Right ventricle myocardium inferior (tissue), 1 donor: Measurements from ENCODE around the gene NRL. TPM values are rescaled to one million over a fixed set of nuclear protein-coding genes. Genes with fewer than 3 reads are reported as not detected.
A peak's percentile ranks its signal among the peaks of the same experiment; 100 is the strongest.
"Not testable (repeated sequence)": the region's sequence is repeated elsewhere in the genome, so short reads cannot be mapped to it uniquely, and the experiment has no call there.

ENCODE experiments used
- ATAC-seq: fragments of 200-7000 bp; cut with Tn5 transposase; one replicate; pipeline ENCODE4 v1.9.1; 2020; ENCODE audit warnings: mild to moderate bottlenecking, moderate library complexity
- DNase-seq: peaks from one replicate; pipeline ENCODE4 v3.0.0; 2021; ENCODE audit errors: missing footprints
- intact Hi-C: fragments of 100-400 bp; cut with DNase I; formaldehyde crosslinking; loops from one replicate; pipeline ENCODE4 v1.11.0; 2022
- total RNA-seq: library from RNA; stranded (reverse); fragmentation: NEBNext Ultra II Directional; extraction: Animal tissue kit (Norgen Biotek cat#: 25700); gene quantifications from one replicate; pipeline ENCODE4 v1.2.1, GENCODE V29; 2021
- donor health status: DM: no; HTN: yes; CAD: no; lungs with severe emphysema.

NRL gene
- total RNA-seq, 1 donor from 2014 or later: 1.8 TPM

DNA sequence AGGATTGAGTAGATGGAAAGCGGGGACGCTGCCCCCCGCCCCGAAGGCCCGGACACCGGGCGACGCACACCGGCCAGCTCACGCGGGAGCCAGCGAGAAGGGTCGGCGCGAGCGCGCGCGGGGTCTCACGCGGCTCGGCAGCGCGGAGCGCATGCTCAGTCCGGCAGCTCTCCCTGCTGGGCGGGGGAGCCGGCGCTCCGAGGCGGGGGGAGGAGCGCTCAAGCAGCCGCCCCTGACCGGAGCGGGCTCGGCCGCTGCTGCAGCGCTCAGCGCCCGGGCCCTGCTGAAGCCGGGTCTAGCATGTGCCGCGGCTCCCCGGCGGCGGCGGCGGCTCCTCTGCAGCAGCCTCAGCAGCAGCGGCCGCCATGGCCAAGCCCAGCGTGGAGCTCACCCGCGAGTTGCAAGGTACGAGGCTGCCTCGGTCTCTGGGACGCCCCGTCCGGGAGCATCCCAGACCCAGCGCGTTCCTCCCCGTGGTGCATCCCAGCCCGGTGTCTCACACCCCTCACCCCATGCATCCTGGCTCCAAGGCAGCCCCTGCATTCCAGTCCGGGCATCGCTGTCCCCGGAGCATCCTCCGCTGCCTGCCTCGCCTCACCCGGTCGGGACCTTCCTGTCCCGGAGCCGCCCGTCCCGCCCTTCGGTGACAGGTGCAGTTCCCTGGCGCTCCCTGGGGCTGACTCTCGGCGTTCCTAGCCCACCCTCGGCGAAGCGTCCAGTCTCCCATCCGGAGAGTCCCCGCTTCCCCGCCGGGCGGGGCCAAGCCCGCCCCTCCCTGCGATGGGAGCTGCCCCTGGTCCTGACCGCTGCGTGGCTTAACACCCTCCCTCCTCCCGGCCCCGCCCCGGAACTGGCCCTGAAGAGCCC, 62.7 kb downstream of the NRL start, which contains the start of gene CARMIL3:
TSS of gene CARMIL3 (plus strand) at position 221 of the 867 bp plus-strand sequence. CDS start at position 366, 145 bp downstream.
- ATAC-seq (peak; percentile 90), DNase-seq (peak; percentile 82)
- intact Hi-C loops: no loop called here

DNA sequence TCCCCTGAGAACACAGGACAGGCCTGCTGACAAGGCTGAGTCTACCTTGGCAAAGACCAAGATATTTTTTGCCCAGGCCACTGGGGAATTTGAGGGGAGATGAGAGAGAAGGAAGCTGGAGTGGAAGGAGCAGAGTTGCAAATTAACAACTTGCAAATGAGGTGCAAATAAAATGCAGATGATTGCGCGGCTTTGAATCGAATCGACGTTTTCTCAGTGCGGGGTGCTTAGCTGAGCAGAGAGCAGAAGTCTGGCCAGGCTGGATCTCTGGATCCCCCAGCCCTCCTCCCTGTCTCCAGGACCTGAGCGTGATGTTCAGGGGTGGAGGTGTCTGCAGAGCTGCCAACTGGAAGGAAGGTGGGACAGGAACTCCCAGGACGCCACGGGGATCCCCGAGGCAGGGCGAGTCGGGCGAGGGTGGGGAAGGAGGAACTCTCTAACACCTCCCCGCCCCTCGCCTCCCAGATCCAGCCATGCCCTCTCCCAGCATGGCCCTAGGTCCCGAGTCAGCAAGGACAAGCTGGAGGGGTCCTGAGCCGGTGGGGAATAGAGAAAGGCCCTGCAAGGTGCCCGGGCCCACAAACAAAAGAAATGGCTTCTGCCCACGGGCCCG, 63.5 kb downstream of the NRL start:
- DNase-seq (no peak), ATAC-seq (no peak)
- intact Hi-C loops: no loop called here

- intact Hi-C loops, DNase-seq, ATAC-seq: not testable (repeated sequence)
Measured at GRCh38 chr14:24050753-24051152, 64.0 kb downstream of the NRL start.

- intact Hi-C loops, DNase-seq, ATAC-seq: not testable (repeated sequence)
Measured at GRCh38 chr14:24049002-24049401, 65.7 kb downstream of the NRL start.

DNA sequence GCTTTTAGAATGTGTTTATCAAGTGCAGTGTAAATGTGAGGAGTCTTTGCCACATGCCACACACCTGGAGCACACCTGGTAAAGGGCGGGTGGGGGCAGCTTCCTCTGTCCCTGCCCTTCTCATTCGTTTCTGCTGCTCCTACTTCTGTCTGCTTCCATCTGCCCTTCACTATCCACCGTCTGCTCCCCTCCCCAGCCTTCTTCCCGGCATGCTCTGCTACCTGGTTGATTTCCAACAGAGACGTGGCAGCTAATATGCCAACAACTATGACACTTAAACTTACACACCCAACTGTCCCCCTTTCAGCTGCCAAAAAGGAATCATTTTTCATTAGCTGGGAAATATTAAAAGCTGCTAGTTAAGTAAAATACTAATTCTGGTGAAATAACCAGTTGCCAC, 72.0 kb downstream of the NRL start:
- intact Hi-C loops: no loop called here
- ATAC-seq (peak; percentile 26), DNase-seq (no peak)

- intact Hi-C loops: no loop called here
- no peak for ATAC-seq
- no peak for DNase-seq
Measured at GRCh38 chr14:24040692-24041091, 74.1 kb downstream of the NRL start.

DNA sequence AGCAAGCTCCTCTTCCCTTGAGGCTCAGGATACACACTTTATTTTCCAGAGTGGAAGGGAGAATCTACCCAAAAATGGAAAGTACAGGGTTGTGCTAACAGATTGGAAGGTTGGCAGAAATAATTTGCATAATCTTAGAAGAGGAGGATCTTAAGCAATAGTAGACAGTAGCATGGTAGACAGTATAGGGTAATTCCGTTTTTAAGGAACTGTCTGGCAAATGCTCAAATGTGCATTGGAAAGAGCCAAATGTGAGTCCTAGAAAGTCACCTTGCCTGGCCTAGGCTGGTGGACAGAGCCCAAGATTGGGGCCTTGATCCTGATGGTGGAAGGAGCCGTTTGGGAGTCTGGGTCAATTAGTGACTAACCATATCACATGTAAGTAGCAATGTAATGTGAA, 76.1 kb downstream of the NRL start:
- intact Hi-C loops: loop anchor here (5.0 kb wide), 1 partner anchor 51 kb away; the partner anchor contains the start of gene DHRS4L2
- DNase-seq (no peak), ATAC-seq (no peak)

DNA sequence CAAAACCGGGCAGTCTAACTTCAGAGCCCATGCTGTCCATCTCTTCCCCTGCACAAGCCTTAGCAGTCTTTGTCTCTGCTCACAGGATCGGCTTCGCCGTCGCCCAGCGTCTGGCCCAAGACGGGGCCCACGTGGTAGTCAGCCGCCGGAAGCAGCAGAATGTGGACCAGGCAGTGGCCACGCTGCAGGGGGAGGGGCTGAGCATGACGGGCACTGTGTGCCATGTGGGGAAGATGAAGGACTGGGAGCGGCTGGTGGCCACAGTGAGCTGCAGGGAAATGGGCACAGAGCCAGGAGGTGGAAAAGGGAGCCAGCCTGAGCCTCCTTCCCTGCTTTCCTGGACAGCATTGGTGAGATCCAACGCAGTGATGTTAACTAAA, 77.1 kb downstream of the NRL start:
- DNase-seq: no peak
- ATAC-seq: no peak
- intact Hi-C loops: loop anchor here (5.0 kb wide), 1 partner anchor 50 kb away; the partner anchor contains the start of gene DHRS4L2

GRCh38 chr14:24036963-24037657, 77.6 kb downstream of the NRL start:
- intact Hi-C loops: loop anchor here (5.0 kb wide), 1 partner anchor 50 kb away; the partner anchor contains the start of gene DHRS4L2
- not testable (repeated sequence) for ATAC-seq, DNase-seq

DNA sequence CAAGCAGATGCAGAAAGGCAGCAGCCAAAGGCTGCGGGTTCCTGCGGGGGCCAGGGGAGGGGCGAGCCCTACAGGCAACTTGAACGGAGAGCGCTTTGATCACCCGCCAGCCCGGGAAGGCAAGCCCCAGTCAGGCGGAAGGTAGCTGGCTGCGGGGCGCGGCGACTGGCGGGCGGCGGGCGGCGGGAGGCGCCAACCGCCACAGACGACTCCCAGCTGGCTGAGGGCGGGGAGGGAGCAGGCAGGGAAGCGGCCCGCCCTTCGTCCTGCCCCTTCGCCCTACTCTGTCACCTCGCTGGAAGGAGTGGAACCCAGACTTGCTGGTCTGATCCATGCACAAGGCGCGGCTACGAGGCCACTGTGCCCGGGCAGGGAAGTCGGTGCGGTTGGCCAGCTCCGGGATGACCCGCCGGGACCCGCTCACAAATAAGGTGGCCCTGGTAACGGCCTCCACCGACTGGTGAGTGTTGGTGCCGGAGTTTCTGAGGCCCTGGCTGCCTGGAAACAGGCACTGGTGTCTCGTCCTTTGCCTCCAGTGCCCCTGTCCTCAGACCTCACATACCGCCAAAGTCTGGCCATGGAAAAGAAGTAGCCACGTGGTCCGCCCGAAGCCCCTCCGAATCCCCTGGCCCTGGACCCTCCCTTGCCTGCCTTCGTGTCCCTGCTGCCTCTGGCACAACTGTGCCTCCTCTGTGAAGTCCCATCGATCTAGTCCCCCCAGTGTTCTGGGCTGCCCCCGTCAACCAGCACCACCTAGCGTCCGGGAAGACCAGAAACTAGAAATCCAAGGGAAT, 78.4 kb downstream of the NRL start:
- intact Hi-C loops: loop anchor here (5.0 kb wide), 1 partner anchor 49 kb away; the partner anchor contains the start of gene DHRS4L2
- DNase-seq (peak; percentile 92), ATAC-seq (peak; percentile 98)

DNA sequence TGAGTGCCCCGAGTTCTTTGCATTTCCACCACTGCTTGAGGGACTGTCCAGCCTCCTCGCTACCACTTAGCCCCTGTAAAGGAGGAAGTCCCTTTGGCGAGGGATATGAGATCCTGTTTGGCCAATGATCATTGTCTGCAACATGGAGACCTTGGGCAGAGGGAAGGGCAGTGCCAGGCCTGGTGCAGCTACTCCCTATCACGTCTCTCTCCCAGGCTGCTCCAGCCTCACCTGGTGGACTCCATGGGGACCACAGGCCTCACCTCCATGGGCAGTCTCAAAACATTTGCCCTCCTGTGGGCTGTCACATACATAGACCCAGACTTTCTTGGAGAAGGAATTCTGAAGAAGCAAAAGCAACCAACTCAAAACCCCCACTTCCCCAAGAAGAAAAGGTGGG, 79.0 kb downstream of the NRL start:
- peak; percentile 20 for ATAC-seq
- not testable (repeated sequence) for DNase-seq
- intact Hi-C loops: loop anchor here (5.0 kb wide), 1 partner anchor 48 kb away; the partner anchor contains the start of gene DHRS4L2

GRCh38 chr14:24032727-24033418, 81.9 kb downstream of the NRL start:
- no peak for DNase-seq
- peak; percentile 31 for ATAC-seq
- intact Hi-C loops: no loop called here

DNA sequence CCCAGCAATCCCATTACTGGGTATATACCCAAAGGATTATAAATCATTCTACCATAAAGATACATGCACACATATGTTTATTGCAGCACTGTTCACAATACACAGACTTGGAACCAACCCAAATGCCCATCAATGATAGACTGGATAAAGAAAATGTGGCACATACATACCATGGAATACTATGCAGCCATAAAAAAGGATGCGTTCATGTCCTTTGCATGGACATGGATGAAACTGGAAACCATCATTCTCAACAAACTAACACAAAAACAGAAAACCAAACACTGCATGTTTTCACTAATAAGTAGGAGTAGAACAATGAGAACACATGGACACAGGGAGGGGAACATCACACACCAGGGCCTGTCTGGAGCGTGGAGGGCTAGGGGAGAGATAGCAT, 83.4 kb downstream of the NRL start:
- intact Hi-C loops, DNase-seq, ATAC-seq: not testable (repeated sequence)

- DNase-seq, intact Hi-C loops, ATAC-seq: not testable (repeated sequence)
Measured at GRCh38 chr14:24029687-24030086, 85.1 kb downstream of the NRL start.
